ENCODE measurements around the gene PROZ.

DNA sequence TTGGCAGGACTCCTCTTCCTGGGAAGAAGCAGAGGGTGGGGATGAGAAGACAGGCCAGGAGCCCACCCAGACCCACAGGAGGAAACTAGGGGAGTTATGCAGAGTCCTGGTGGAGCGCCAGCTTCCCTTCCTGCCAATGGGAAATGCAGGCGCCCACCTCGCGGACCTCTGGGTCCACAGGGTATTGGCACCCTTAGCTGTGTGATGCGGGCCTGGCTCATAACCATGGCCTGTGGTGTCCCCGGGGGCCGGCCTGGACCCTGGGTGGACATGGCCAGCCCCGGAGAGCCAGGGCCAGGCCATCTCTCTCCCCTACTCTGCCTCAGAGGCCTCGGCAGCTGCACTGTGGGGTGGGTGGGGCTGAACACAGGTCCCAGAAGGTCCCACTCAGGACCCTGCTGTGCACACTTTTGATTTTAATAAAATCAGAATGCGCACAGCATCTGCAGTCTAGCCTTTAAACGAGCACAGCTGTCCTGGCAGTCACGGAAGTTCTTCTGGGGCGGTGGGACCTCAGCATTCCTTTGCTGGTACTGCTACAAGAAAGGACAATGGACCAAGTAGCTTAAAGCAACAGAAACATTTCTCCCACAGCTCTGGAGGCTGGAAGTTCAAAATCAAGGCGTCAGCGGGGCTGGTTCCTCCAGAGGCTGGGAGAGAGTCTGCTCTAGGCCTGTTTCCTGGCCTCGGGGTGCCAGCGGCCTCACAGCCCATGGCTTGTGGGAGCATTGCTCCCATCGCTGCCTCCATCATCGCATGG is 34.1 kb upstream of the PROZ start:
- TF ChIP-seq, protein P1, sequence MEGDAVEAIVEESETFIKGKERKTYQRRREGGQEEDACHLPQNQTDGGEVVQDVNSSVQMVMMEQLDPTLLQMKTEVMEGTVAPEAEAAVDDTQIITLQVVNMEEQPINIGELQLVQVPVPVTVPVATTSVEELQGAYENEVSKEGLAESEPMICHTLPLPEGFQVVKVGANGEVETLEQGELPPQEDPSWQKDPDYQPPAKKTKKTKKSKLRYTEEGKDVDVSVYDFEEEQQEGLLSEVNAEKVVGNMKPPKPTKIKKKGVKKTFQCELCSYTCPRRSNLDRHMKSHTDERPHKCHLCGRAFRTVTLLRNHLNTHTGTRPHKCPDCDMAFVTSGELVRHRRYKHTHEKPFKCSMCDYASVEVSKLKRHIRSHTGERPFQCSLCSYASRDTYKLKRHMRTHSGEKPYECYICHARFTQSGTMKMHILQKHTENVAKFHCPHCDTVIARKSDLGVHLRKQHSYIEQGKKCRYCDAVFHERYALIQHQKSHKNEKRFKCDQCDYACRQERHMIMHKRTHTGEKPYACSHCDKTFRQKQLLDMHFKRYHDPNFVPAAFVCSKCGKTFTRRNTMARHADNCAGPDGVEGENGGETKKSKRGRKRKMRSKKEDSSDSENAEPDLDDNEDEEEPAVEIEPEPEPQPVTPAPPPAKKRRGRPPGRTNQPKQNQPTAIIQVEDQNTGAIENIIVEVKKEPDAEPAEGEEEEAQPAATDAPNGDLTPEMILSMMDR (IDR thresholded peaks at IDR 0.05) = no peak
- TF ChIP-seq POLR2A (IDR thresholded peaks at IDR 0.05) = no peak
